Transverse colon (tissue), 4 donors: ENCODE measurements around the gene ARID3A. TPM values are rescaled to one million over a fixed set of nuclear protein-coding genes. Genes with fewer than 3 reads are reported as not detected.
"Not testable (repeated sequence)": the region's sequence is repeated elsewhere in the genome, so short reads cannot be mapped to it uniquely, and the experiment has no call there.

Experiments
- DNase-seq: peaks from one replicate; pipeline ENCODE4 v3.0.0-alpha.2; 2019
- H3K27ac ChIP-seq, 4 donors: fragments of 200-600 bp; sonication (generic); 2 replicates each; pipeline ENCODE4 v1.5.1; 2016 to 2018; ENCODE audit warnings: inconsistent platforms in 4 of 4
- H3K27me3 ChIP-seq: fragments of 200-600 bp; sonication (generic); 2 replicates; pipeline ENCODE4 v1.5.1; 2017; ENCODE audit warnings: inconsistent platforms
- H3K36me3 ChIP-seq, 4 donors: fragments of 200-600 bp; sonication (generic); 2 replicates each; pipeline ENCODE4 v1.5.1; 2017 to 2019; ENCODE audit warnings: inconsistent platforms in 4 of 4
- H3K4me1 ChIP-seq, 4 donors: fragments of 200-600 bp; sonication (generic); 2 replicates each; pipeline ENCODE4 v1.5.1; 2017 to 2020; ENCODE audit warnings: inconsistent platforms in 4 of 4
- H3K4me3 ChIP-seq, 4 donors: fragments of 200-600 bp; sonication (generic); 1 replicate in 1 of 4; 2 replicates in 3 of 4; pipeline versions ENCODE4 v1.5.1 to v1.6.1; 2017 to 2019; ENCODE audit warnings: inconsistent platforms in 4 of 4
- H3K9me3 ChIP-seq, 2 donors: fragments of 200-600 bp; sonication (generic); 2 replicates each; pipeline ENCODE4 v1.5.1; 2017 to 2019; ENCODE audit warnings: inconsistent platforms in 2 of 2
- EP300 ChIP-seq: sonication (generic); formaldehyde crosslinking; IDR thresholded peaks from one replicate; pipeline ENCODE4 v1.6.1; 2017; ENCODE audit warnings: antibody characterized with exemption, low read depth
- POLR2A ChIP-seq: fragments of 450-650 bp; IDR thresholded peaks from one replicate; pipeline ENCODE4 v1.6.1; 2016; ENCODE audit warnings: antibody characterized with exemption, mild to moderate bottlenecking, moderate library complexity
- POLR2AphosphoS5 ChIP-seq, 3 donors: sonication (generic); formaldehyde crosslinking; IDR thresholded peaks; one replicate each; pipeline ENCODE4 v1.6.1; 2016; ENCODE audit warnings: antibody characterized with exemption in 3 of 3
- WGBS, 2 donors: methylation state at CpG; one replicate each; pipeline ENCODE4 v1.1.5; 2018; ENCODE audit warnings: low coverage in 1 of 2; 5-methylcytosine and 5-hydroxymethylcytosine counted together
- in situ Hi-C, 4 donors: fragments of 200-750 bp; cut with MboI; loops; one replicate each; pipeline versions ENCODE4 v1.15.0 to v1.15.1; 2017; ENCODE audit warnings: low sequenced_read_pairs in 3 of 4, low pct_ligation_motif_present in 1 of 4, low pct_unique_long_range_greater_than_20kb in 1 of 4
- intact Hi-C: fragments of 100-400 bp; cut with DNase I; formaldehyde crosslinking; loops from one replicate; pipeline ENCODE4 v1.15.1; 2023; ENCODE audit warnings: low total_unique reads
- total RNA-seq, 4 donors: library from RNA; depleted of rRNA; stranded (reverse); fragments of >200 nt; gene quantifications; one replicate each; pipeline ENCODE4 v1.1.0, GENCODE V29; 2016
- TF ChIP-seq, protein P1 (sequence below), 5 experiments: fragments of 200-600 bp in 3 of 5; fragments of 450-650 bp in 2 of 5; sonication (generic) in 3 of 5; IDR thresholded peaks; 1 replicate in 2 of 5; 2 replicates in 3 of 5; pipeline ENCODE4 v1.5.1; 2016 to 2017; ENCODE audit warnings: antibody characterized with exemption in 5 of 5, inconsistent platforms in 3 of 5, mild to moderate bottlenecking in 2 of 5, moderate library complexity in 1 of 5

The ARID3A gene
- total RNA-seq, 4 donors from 2014 or later = 2.2 to 8.7 (median 4.3) TPM

DNA sequence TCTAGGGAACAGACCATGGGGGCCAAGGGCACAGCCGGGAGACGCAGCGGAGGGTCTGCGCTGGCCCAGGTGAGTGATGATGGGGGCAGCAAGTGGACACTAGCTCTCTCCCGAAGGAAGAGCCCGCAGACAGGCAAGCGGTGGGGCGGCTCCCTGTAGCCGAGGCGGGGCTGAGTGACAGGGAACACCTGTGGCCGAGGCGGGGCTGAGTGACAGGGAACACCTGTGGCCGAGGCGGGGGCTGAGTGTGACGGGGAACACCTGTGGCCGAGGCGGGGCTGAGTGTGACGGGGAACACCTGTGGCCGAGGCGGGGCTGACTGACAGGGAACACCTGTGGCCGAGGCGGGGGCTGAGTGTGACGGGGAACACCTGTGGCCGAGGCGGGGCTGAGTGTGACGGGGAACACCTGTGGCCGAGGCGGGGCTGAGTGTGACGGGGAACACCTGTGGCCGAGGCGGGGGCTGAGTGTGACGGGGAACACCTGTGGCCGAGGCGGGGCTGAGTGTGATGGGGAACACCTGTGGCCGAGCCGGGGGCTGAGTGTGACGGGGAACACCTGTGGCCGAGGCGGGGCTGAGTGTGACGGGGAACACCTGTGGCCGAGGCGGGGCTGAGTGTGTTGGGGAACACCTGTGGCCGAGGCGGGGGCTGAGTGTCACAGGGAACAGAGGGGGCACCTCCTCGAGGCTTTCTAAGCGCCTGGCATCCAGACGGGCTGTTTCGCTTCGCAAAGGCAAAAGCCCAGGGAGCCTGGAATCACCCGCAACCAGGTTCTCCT, 34.2 kb upstream of the ARID3A start:
- Histone ChIP-seq H3K36me3 (peaks cover 0 to 13% (median 4%) of the 10 kb centered on the region in 4 donors), H3K27ac (peak overlapping the region; percentile 87 to 95 (median 94)), H3K4me3 (peak overlapping the region in 3 of 4 donors; percentile 89 to 92 (median 90)), H3K4me1 (peaks cover 0 to 16% (median 12%) of the 10 kb centered on the region in 4 donors)
- peak; percentile 85 for DNase-seq
- TF ChIP-seq POLR2AphosphoS5 (IDR thresholded peaks at IDR 0.05) = peak in 1 of 3 donors; percentile 11
- H3K27me3 ChIP-seq, H3K9me3 ChIP-seq, in situ Hi-C loops, intact Hi-C loops: not testable (repeated sequence)
- WGBS, 2 donors = 33% methylated on average over 31 of the region's 50 CpGs; no CpG with 5 or more reads in 1 of the 2 donors

DNA sequence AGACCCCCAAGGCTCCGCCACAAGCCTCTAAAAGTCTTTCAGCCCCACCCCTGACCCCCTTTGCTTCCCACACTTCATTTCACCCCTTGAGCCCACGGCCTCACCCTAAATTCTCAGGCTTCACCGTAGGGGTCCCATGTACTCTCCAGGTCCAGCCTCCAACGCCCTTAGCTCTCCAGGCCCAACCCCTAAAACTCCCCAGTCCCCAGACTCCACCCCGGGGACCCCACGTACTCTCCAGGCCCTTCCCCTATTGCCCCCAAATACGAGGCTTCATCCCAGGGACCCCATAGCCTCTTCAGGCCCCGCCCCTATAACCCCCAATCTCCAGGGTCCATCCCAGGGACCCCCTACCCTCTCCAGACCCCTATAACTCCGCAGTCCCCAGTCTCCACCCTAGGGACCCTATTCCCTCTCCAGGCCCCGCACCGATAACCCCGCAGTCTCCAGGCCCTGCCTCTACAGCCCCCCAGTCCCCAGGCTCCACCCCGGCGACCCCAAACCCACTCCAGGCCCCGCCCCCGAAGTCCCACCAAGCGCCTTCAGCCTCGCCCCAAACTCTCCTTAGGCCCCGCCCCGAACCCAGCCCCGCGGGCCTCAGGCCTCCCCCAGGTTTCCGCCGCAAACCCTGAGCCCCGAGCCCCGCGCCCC, 33.5 kb upstream of the ARID3A start:
- DNase-seq = peak; percentile 44
- peak overlapping the region; percentile 52 to 92 (median 90) for H3K4me3 ChIP-seq

DNA sequence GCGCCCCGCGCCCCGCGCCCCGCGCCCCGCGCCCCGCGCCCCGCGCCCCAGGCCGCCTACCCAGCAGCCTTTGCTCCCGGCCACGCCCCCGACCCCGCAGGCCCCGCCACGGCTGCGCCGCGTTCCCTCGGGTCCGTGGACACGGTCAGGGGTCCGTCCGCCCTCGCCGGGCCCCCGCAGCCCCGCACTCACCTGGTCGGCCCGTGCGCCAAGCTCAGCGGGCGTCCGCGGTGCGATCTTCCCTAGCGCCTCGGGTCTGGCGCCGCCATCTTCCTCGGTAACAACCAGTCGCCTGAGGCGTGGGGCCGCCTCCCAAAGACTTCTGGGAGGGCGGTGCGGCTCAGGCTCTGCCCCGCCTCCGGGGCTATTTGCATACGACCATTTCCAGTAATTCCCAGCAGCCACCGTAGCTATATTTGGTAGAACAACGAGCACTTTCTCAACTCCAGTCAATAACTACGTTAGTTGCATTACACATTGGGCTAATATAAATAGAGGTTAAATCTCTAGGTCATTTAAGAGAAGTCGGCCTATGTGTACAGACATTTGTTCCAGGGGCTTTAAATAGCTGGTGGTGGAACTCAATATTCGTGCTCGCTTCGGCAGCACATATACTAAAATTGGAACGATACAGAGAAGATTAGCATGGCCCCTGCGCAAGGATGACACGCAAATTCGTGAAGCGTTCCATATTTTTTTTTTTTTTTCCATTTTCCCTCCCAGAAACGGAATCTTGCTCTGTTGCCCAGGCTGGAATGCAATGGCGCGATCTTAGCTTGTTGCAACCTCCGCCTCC, 32.7 kb upstream of the ARID3A start, which contains the start of the genes MED16 and RNU6-9:
Gene MED16, minus strand, starts transcription at position 294 of the 796 bp plus-strand sequence. CDS start 2,056 bp downstream, outside the sequence.
Gene RNU6-9, plus strand, starts transcription at position 591 of the 796 bp plus-strand sequence.
- peaks cover 0 to 6% (median 3%) of the 10 kb centered on the region in 4 donors for H3K36me3 ChIP-seq
- H3K27ac ChIP-seq = peak within 1 kb of the TSS; percentile 87 to 95 (median 94)
- peak; percentile 94 for DNase-seq
- in situ Hi-C loops (no loop called here), intact Hi-C loops (no loop called here)
- H3K4me3 ChIP-seq = peak within 1 kb of the TSS; percentile 52 to 92 (median 90)
- TF ChIP-seq EP300 (no peak), POLR2AphosphoS5 (IDR thresholded peaks at IDR 0.05) (peak; percentile 75 to 95 (median 90)), POLR2A (peak; percentile 84)
- TF ChIP-seq, protein P1, sequence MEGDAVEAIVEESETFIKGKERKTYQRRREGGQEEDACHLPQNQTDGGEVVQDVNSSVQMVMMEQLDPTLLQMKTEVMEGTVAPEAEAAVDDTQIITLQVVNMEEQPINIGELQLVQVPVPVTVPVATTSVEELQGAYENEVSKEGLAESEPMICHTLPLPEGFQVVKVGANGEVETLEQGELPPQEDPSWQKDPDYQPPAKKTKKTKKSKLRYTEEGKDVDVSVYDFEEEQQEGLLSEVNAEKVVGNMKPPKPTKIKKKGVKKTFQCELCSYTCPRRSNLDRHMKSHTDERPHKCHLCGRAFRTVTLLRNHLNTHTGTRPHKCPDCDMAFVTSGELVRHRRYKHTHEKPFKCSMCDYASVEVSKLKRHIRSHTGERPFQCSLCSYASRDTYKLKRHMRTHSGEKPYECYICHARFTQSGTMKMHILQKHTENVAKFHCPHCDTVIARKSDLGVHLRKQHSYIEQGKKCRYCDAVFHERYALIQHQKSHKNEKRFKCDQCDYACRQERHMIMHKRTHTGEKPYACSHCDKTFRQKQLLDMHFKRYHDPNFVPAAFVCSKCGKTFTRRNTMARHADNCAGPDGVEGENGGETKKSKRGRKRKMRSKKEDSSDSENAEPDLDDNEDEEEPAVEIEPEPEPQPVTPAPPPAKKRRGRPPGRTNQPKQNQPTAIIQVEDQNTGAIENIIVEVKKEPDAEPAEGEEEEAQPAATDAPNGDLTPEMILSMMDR (IDR thresholded peaks at IDR 0.05) = peak in 1 of 5 experiments; percentile 14
- peaks cover 0 to 16% (median 12%) of the 10 kb centered on the region in 4 donors for H3K4me1 ChIP-seq
- no peaks in the 10 kb centered on the region for H3K9me3 ChIP-seq
- no peaks in the 10 kb centered on the region for H3K27me3 ChIP-seq
- 0% methylated on average over 8 to 45 of the region's 69 CpGs for WGBS, 2 donors

More for the DNA sequence above, 33.5 kb upstream of the ARID3A start:
- in situ Hi-C loops = no loop called here
- intact Hi-C loops = no loop called here
- Histone ChIP-seq H3K36me3 (peaks cover 0 to 9% (median 3%) of the 10 kb centered on the region in 4 donors), H3K9me3 (no peaks in the 10 kb centered on the region), H3K4me1 (peaks cover 0 to 16% (median 12%) of the 10 kb centered on the region in 4 donors), H3K27me3 (no peaks in the 10 kb centered on the region), H3K27ac (peak overlapping the region; percentile 87 to 95 (median 94))
- TF ChIP-seq, protein P1 (IDR thresholded peaks at IDR 0.05) = no peak
- TF ChIP-seq POLR2A (no peak), EP300 (no peak), POLR2AphosphoS5 (IDR thresholded peaks at IDR 0.05) (no peak)
- WGBS, 2 donors = 0 to 3% methylated on average over 6 to 22 of the region's 27 CpGs

DNA sequence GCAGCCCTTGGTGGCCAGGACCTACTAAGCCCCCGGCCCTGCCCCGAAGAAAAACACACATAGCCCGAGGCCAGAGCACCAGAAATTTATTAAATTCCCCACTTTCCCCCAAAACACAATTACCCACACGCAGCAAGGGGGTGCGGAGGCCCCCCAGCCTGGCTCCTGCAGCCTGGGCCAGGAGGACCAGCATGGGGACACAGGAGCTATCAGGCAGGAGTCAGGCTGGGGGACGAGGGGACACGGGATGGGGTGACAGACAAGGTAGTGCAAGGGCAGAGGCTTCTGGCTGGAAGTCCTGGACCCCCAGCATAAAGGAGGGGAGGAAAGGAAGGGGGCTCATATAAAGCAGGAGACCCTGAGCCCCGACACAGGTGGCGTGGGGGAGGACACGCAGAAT, 29.4 kb upstream of the ARID3A start:
- intact Hi-C loops = no loop called here

More for the DNA sequence above, 29.4 kb upstream of the ARID3A start:
- DNase-seq = no peak
- H3K27me3 ChIP-seq = no peaks in the 10 kb centered on the region
- in situ Hi-C loops = no loop called here
- H3K4me3 ChIP-seq = no peak overlapping the region
- 91% methylated on average over 10 of the region's 10 CpGs; no CpG with 5 or more reads in 1 of the 2 donors for WGBS, 2 donors
- no peaks in the 10 kb centered on the region for H3K9me3 ChIP-seq
- H3K27ac ChIP-seq = no peak overlapping the region
- H3K36me3 ChIP-seq = no peaks in the 10 kb centered on the region
- TF ChIP-seq EP300 (no peak), POLR2AphosphoS5 (IDR thresholded peaks at IDR 0.05) (no peak)
- H3K4me1 ChIP-seq = peaks cover 0 to 12% (median 10%) of the 10 kb centered on the region in 4 donors
